Retinal pigment epithelial cell (primary cell): ENCODE measurements around the gene HSPH1.

Experiments
- DNase-seq: peaks from one replicate; pipeline ENCODE4 v3.0.0-alpha.2; 2010; ENCODE audit warnings: low read depth
- H3K4me3 ChIP-seq: 2 replicates; pipeline ENCODE4 v1.5.1; 2011; ENCODE audit warnings: mild to moderate bottlenecking, low read length, control low read depth, moderate library complexity
- TF ChIP-seq, protein P1 (sequence below): conservative IDR thresholded peaks from 2 replicates; pipeline ENCODE4 v1.5.1; 2011; ENCODE audit warnings: low read depth, low read length, control low read depth, inconsistent platforms

HSPH1 gene

DNA sequence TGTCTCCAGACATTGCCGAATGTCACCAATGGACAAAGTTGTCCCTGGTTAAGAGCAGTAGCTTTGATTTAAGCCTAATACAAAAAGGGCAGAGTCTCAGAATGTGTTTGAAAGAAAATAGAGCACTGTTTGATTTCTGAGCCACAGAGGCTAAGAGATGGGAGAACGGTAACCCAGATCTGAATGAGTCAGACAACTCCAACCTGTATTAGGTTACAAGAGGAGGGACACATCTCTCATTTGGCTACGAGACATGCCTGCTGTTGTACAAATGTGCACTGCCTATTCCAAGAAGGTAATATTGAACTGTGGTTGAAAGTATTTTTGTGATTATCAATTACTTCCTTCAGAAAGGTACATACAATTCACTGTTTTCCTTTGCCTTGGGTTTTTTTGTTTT is 4.9 kb upstream of the HSPH1 start:
- no peak overlapping the region for H3K4me3 ChIP-seq
- TF ChIP-seq, protein P1, sequence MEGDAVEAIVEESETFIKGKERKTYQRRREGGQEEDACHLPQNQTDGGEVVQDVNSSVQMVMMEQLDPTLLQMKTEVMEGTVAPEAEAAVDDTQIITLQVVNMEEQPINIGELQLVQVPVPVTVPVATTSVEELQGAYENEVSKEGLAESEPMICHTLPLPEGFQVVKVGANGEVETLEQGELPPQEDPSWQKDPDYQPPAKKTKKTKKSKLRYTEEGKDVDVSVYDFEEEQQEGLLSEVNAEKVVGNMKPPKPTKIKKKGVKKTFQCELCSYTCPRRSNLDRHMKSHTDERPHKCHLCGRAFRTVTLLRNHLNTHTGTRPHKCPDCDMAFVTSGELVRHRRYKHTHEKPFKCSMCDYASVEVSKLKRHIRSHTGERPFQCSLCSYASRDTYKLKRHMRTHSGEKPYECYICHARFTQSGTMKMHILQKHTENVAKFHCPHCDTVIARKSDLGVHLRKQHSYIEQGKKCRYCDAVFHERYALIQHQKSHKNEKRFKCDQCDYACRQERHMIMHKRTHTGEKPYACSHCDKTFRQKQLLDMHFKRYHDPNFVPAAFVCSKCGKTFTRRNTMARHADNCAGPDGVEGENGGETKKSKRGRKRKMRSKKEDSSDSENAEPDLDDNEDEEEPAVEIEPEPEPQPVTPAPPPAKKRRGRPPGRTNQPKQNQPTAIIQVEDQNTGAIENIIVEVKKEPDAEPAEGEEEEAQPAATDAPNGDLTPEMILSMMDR, result no peak
- no peak for DNase-seq

DNA sequence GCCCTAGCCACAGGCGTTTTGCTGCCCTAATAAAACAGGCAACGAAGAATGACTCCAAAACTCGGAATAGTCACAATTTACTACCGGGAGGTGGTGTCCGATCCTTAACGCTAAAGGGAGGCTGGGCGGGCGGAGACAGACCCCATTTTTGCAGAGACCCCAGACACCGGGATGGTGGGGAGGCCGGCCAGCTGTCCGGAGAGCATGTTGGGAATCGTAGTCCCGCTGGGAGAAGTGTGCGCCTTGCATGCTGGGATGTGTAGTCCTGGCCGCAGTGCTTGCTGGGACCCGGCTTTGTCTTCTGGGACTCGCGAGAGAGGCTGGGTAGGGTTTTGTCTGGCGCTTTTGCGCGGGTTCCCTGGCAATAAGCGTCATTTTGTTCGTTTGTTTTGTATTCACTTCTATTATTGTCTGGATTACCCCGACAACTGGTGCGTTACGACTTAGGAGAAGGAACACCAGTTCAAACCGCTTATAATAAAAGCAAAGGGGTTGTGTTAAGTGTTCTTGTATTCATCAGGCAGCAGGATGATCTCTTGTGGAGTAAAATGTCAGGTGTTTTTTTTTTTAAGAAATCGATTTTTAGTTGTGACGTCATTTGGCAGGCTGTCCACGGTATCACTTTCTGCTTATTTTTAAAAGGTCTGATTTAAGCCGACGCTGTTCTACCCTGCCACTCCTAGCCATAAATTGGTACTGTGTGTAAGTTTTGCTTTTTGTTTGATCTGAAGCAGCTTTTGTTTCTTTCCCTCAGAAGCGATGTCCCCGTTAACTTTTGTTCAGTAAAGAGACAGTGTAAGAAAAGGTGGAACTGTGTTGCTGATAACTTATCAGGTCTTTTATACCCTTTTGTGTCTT is 676 bp upstream of the HSPH1 start:
- H3K4me3 ChIP-seq, result peak overlapping the region; percentile 84
- peak; percentile 96 for DNase-seq
- TF ChIP-seq, protein P1, result no peak

DNA sequence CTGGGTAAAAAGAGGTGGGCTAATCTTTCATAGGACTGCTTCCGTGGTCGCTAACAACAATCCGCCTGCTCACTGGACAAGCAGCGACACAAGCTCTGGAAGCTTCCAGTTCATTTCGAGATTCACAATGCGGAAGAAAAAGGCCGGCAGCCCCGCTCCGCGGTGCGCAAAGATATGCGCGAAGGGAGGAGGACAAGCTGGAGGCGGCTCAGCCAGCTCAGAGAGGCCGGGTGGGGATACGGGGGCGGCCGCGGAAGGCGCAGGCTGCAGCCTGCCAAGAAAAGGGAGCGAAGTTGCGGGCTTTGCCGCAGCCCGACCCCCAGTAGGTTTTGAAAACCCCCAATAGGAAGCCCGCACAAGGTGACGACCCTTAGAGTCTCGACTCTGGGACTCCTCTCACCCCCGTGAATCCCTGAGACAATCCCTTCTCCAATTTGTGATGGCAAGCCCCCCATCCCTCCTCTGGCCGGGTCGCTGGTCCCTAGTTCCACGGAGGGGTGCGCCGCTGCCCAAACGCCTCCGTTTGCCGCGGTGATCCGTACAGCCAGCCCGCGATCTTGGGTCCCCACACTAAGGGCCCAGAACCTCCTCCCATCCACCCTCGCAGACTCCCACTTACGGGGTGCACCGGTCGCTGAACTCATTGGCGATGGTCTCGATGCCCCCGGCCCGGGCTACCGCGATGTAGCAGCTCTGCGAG is 697 bp downstream of the HSPH1 start:
- peak overlapping the region; percentile 84 for H3K4me3 ChIP-seq
- TF ChIP-seq, protein P1, result no peak
- peak; percentile 42 for DNase-seq

DNA sequence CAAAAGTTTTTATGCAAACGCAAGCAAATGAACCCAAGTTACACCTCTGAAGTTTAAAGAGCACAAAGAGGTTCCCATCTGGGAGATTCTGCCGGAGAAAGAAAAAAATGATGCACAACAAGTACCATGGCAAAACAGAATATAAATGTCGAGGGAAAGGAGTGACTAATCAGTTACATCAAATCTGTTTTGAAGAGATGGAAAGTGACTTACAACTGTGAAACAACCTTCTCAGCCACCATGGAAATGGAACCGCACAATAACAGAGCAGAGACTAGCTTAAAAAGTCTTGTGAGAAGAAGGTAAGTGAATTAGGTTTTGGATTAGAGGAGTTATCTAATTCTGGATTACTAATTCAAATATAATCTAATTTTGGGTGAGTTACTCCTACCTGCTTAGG is 2.4 kb downstream of the HSPH1 start:
- H3K4me3 ChIP-seq, result peak overlapping the region; percentile 84
- TF ChIP-seq, protein P1, result no peak
- no peak for DNase-seq

DNA sequence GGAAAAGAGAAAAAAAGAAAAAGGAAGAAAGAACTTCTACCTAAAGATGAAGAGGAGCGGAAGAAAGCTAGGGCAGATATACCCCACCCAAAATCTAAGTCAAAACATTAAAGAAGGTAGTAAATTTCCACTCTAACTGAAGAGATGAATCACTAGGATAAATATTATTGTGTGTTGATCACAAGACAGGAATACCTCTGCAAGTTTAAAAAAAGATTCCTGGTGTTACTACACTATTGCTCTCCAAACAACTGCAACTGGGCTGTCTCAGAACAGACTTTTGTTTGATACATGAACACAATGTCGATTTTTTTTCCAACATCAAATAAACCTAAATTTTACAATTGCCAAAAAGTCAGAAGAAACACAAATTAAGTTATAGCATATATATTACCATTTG is 6.8 kb downstream of the HSPH1 start:
- no peak overlapping the region for H3K4me3 ChIP-seq
- DNase-seq, result no peak
- TF ChIP-seq, protein P1, result no peak

DNA sequence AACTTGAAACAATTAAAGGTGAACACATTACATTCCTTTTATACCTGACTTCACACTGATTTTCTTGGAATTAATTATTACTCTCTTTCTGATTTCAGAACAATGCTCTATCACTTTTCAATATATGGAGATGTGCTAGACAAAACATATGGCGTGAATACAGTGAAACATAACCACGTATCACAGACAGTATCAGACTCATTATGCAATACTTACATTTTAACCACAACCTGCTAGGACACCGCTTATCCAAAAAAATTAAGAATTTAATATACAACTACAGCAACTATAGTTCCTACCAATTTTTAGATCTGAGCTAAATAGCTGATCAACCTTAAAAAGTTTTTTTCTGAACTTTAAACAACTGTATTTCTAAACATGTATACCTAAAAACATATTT is 9.9 kb downstream of the HSPH1 start:
- no peak overlapping the region for H3K4me3 ChIP-seq
- TF ChIP-seq, protein P1, result no peak
- DNase-seq, result no peak
